Measurements from ENCODE around the gene TTC29.

DNA sequence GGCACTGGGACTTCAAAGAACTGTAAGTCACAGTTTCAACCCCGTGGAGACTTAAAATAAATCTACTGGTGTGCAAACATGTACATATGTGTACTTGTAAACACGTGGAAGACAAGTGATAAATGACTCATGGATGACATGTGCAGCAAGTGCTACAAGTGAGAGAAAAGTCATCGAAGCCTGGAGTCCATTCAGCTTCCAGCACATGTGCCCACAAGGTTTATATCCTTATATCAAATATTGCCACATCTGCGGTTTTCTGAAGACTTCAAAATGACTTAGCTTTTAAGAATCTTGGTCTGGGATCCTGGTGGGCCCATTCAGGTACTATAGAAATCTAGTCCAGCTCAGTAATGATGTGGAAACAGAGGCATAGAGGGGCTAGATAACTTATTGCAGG, 33.0 kb upstream of the TTC29 start:
- TF ChIP-seq CTCF (IDR thresholded peaks at IDR 0.05) = no peak
- no peak for TF ChIP-seq POLR2A (IDR thresholded peaks at IDR 0.05)

All from esophagus squamous epithelium (tissue), 4 donors.